ENCODE measurements around the gene LCN6. TPM values are rescaled to one million over a fixed set of nuclear protein-coding genes. Genes with fewer than 3 reads are reported as not detected.

The LCN6 gene
- total RNA-seq, 2 donors from 2014 or later: not detected

- H3K4me3 Mint-ChIP-seq: peak overlapping the region; percentile 98
- H3K27me3 Mint-ChIP-seq: no peaks in the 10 kb centered on the region
- no peak for ATAC-seq
- H3K4me1 Mint-ChIP-seq (ENCODE audit: low read depth in 2 of 2): peaks cover 15 to 18% of the 10 kb centered on the region in 2 donors
- no peaks in the 10 kb centered on the region for H3K9me3 Mint-ChIP-seq
- H3K36me3 Mint-ChIP-seq: peaks cover 8% of the 10 kb centered on the region
- H3K27ac Mint-ChIP-seq: no peak overlapping the region
- no peak for DNase-seq (ENCODE audit: low spot score)
Observed at GRCh38 chr9:136725612-136726011, 22.7 kb downstream of the LCN6 start.

- Mint-ChIP-seq H3K27ac (no peak overlapping the region), H3K4me3 (no peak overlapping the region), H3K27me3 (no peaks in the 10 kb centered on the region), H3K4me1 (ENCODE audit: low read depth in 2 of 2) (peaks cover 15 to 18% of the 10 kb centered on the region in 2 donors), H3K36me3 (peaks cover 8% of the 10 kb centered on the region), H3K9me3 (no peaks in the 10 kb centered on the region)
- ATAC-seq (no peak), DNase-seq (ENCODE audit: low spot score) (no peak)
Observed at GRCh38 chr9:136724772-136725171, 23.6 kb downstream of the LCN6 start.

GRCh38 chr9:136723989-136724388 lies 24.3 kb downstream of the LCN6 start:
- Mint-ChIP-seq H3K4me1 (ENCODE audit: low read depth in 2 of 2) (peaks cover 15 to 18% of the 10 kb centered on the region in 2 donors), H3K27me3 (no peaks in the 10 kb centered on the region), H3K36me3 (peaks cover 8% of the 10 kb centered on the region), H3K27ac (no peak overlapping the region), H3K9me3 (no peaks in the 10 kb centered on the region), H3K4me3 (no peak overlapping the region)
- DNase-seq (ENCODE audit: low spot score): no peak
- ATAC-seq: no peak

GRCh38 chr9:136723362-136723976 lies 24.9 kb downstream of the LCN6 start:
- Mint-ChIP-seq H3K9me3 (no peaks in the 10 kb centered on the region), H3K4me3 (no peak overlapping the region), H3K4me1 (ENCODE audit: low read depth in 2 of 2) (peaks cover 15 to 18% of the 10 kb centered on the region in 2 donors), H3K27ac (no peak overlapping the region), H3K27me3 (no peaks in the 10 kb centered on the region), H3K36me3 (peaks cover 8% of the 10 kb centered on the region)
- DNase-seq (ENCODE audit: low spot score) (no peak), ATAC-seq (no peak)

- Mint-ChIP-seq H3K27ac (no peak overlapping the region), H3K27me3 (no peaks in the 10 kb centered on the region), H3K4me1 (ENCODE audit: low read depth in 2 of 2) (peaks cover 15 to 18% of the 10 kb centered on the region in 2 donors), H3K4me3 (no peak overlapping the region), H3K9me3 (no peaks in the 10 kb centered on the region), H3K36me3 (peaks cover 8% of the 10 kb centered on the region)
- ATAC-seq: no peak
- no peak for DNase-seq (ENCODE audit: low spot score)
Observed at GRCh38 chr9:136722969-136723356, 25.4 kb downstream of the LCN6 start.

- Mint-ChIP-seq H3K9me3 (no peaks in the 10 kb centered on the region), H3K27me3 (no peaks in the 10 kb centered on the region), H3K4me3 (no peak overlapping the region), H3K4me1 (ENCODE audit: low read depth in 2 of 2) (peaks cover 12 to 18% of the 10 kb centered on the region in 2 donors), H3K36me3 (peaks cover 8% of the 10 kb centered on the region), H3K27ac (no peak overlapping the region)
- ATAC-seq (no peak), DNase-seq (ENCODE audit: low spot score) (no peak)
Observed at GRCh38 chr9:136722093-136722968, 26.0 kb downstream of the LCN6 start.

GRCh38 chr9:136721339-136722092 lies 26.8 kb downstream of the LCN6 start:
- H3K36me3 Mint-ChIP-seq: peaks cover 2% of the 10 kb centered on the region
- H3K27me3 Mint-ChIP-seq: no peaks in the 10 kb centered on the region
- H3K27ac Mint-ChIP-seq: no peak overlapping the region
- no peaks in the 10 kb centered on the region for H3K9me3 Mint-ChIP-seq
- ATAC-seq: peak in 1 of 2 donors; percentile 7
- no peak overlapping the region for H3K4me3 Mint-ChIP-seq
- peaks cover 7 to 12% of the 10 kb centered on the region in 2 donors for H3K4me1 Mint-ChIP-seq (ENCODE audit: low read depth in 2 of 2)
- no peak for DNase-seq (ENCODE audit: low spot score)

GRCh38 chr9:136720898-136721338 lies 27.4 kb downstream of the LCN6 start:
- H3K9me3 Mint-ChIP-seq: no peaks in the 10 kb centered on the region
- no peak overlapping the region for H3K4me3 Mint-ChIP-seq
- ATAC-seq (no peak), DNase-seq (ENCODE audit: low spot score) (no peak)
- no peaks in the 10 kb centered on the region for H3K36me3 Mint-ChIP-seq
- peaks cover 0 to under 1% of the 10 kb centered on the region in 2 donors for H3K27me3 Mint-ChIP-seq
- H3K4me1 Mint-ChIP-seq (ENCODE audit: low read depth in 2 of 2): peaks cover 3 to 9% of the 10 kb centered on the region in 2 donors
- H3K27ac Mint-ChIP-seq: no peak overlapping the region

GRCh38 chr9:136720251-136720897 lies 28.0 kb downstream of the LCN6 start:
- no peak for ATAC-seq
- Mint-ChIP-seq H3K27ac (no peak overlapping the region), H3K4me1 (ENCODE audit: low read depth in 2 of 2) (peaks cover 3 to 9% of the 10 kb centered on the region in 2 donors), H3K4me3 (no peak overlapping the region), H3K27me3 (peaks cover 0 to 3% of the 10 kb centered on the region in 2 donors), H3K9me3 (no peaks in the 10 kb centered on the region), H3K36me3 (no peaks in the 10 kb centered on the region)
- DNase-seq (ENCODE audit: low spot score): no peak

GRCh38 chr9:136719195-136719880 lies 29.0 kb downstream of the LCN6 start:
- H3K36me3 Mint-ChIP-seq: no peaks in the 10 kb centered on the region
- no peak for ATAC-seq
- DNase-seq (ENCODE audit: low spot score): no peak
- H3K4me1 Mint-ChIP-seq (ENCODE audit: low read depth in 2 of 2): peaks cover 3 to 7% of the 10 kb centered on the region in 2 donors
- no peak overlapping the region for H3K4me3 Mint-ChIP-seq
- no peak overlapping the region for H3K27ac Mint-ChIP-seq
- H3K27me3 Mint-ChIP-seq: peaks cover 0 to 5% of the 10 kb centered on the region in 2 donors
- H3K9me3 Mint-ChIP-seq: no peaks in the 10 kb centered on the region

GRCh38 chr9:136718345-136719194 lies 29.8 kb downstream of the LCN6 start:
- Mint-ChIP-seq H3K4me1 (ENCODE audit: low read depth in 2 of 2) (peaks cover 0 to 3% of the 10 kb centered on the region in 2 donors), H3K27me3 (peaks cover 0 to 10% of the 10 kb centered on the region in 2 donors), H3K36me3 (no peaks in the 10 kb centered on the region), H3K27ac (no peak overlapping the region), H3K4me3 (no peak overlapping the region), H3K9me3 (no peaks in the 10 kb centered on the region)
- DNase-seq (ENCODE audit: low spot score) (no peak), ATAC-seq (no peak)

GRCh38 chr9:136717399-136717798 lies 30.9 kb downstream of the LCN6 start:
- DNase-seq (ENCODE audit: low spot score): no peak
- H3K4me1 Mint-ChIP-seq (ENCODE audit: low read depth in 2 of 2): peaks cover 0 to 6% of the 10 kb centered on the region in 2 donors
- H3K36me3 Mint-ChIP-seq: no peaks in the 10 kb centered on the region
- no peak overlapping the region for H3K27ac Mint-ChIP-seq
- no peaks in the 10 kb centered on the region for H3K9me3 Mint-ChIP-seq
- no peak overlapping the region for H3K4me3 Mint-ChIP-seq
- no peak for ATAC-seq
- H3K27me3 Mint-ChIP-seq: peaks cover 0 to 12% of the 10 kb centered on the region in 2 donors
